Panc1 (cell line): ENCODE data around the gene FGA. TPM values are rescaled to one million over a fixed set of nuclear protein-coding genes. Genes with fewer than 3 reads are reported as not detected.

Source experiments
- ATAC-seq: fragments of 200-7000 bp; cut with Tn5 transposase; 2 replicates; pipeline ENCODE4 v1.9.1; 2020; ENCODE audit warnings: mild to moderate bottlenecking, moderate library complexity
- BruUV-seq: library from RNA; stranded (reverse); fragments of 400-500 nt; replicated peaks from 2 replicates; lab custom pipeline; 2021; lab: Mats Ljungman, UMichigan
- CTCF ChIA-PET: fragments of 300-600 bp; sonication (Branson Sonifier 250); formaldehyde crosslinking; loops from one replicate; lab custom pipeline; 2022; ENCODE audit warnings: antibody characterized with exemption; lab: Charles Lee
- POLR2A ChIA-PET: fragments of 300-600 bp; sonication (Branson Sonifier 250); formaldehyde crosslinking; loops from one replicate; lab custom pipeline; 2022; ENCODE audit warnings: antibody characterized with exemption; lab: Charles Lee
- DNase-seq: peaks from one replicate; pipeline ENCODE4 v3.0.0-alpha.2; 2010; ENCODE audit warnings: low read depth, low spot score
- H3K27ac ChIP-seq: 2 replicates; pipeline ENCODE4 v1.5.1; 2011; ENCODE audit warnings: mild to moderate bottlenecking, low read length, inconsistent platforms
- H3K27me3 ChIP-seq: fragments of 200-500 bp; sonication (Bioruptor generic); 2 replicates; pipeline ENCODE4 v1.6.0; 2014; ENCODE audit warnings: low read length, inconsistent platforms; ENCODE audit not compliant: control insufficient read depth, insufficient read depth
- H3K36me3 ChIP-seq: fragments of 200-500 bp; sonication (Bioruptor generic); 2 replicates; pipeline ENCODE4 v1.5.1; 2014; ENCODE audit warnings: inconsistent platforms, mild to moderate bottlenecking, low read length, moderate library complexity; ENCODE audit not compliant: control insufficient read depth, insufficient read depth
- H3K4me1 ChIP-seq: 2 replicates; pipeline ENCODE4 v1.5.1; 2011; ENCODE audit warnings: inconsistent platforms, mild to moderate bottlenecking, low read length, moderate library complexity; ENCODE audit not compliant: control insufficient read depth, insufficient read depth
- H3K4me3 ChIP-seq, 2 experiments: 2 replicates each; pipeline ENCODE4 v1.5.1; 2011 to 2012; ENCODE audit warnings: low read depth in 2 of 2, low read length in 2 of 2, mild to moderate bottlenecking in 2 of 2, inconsistent platforms in 1 of 2, moderate library complexity in 1 of 2
- H3K9me3 ChIP-seq: fragments of 200-500 bp; sonication (Bioruptor generic); 2 replicates; pipeline ENCODE4 v1.5.1; 2014; ENCODE audit warnings: low read depth, mild to moderate bottlenecking, inconsistent platforms, low read length, moderate library complexity; ENCODE audit not compliant: control insufficient read depth, insufficient read depth
- POLR2AphosphoS5 ChIP-seq: IDR thresholded peaks from 2 replicates; pipeline ENCODE4 v1.6.1; 2012; ENCODE audit warnings: mild to moderate bottlenecking, low read depth, low read length, moderate library complexity
- SIN3A ChIP-seq: IDR thresholded peaks from 2 replicates; pipeline ENCODE4 v1.6.1; 2012; ENCODE audit warnings: low read depth, mild to moderate bottlenecking, low read length, moderate library complexity, borderline replicate concordance; ENCODE audit not compliant: insufficient read depth
- TCF7L2 ChIP-seq: IDR thresholded peaks from 2 replicates; pipeline ENCODE4 v1.6.1; 2011; ENCODE audit warnings: mild to moderate bottlenecking, low read depth, low read length, inconsistent platforms
- in situ Hi-C: cut with HindIII; loops from 2 replicates; pipeline ENCODE4 v1.10.0; 2016; ENCODE audit warnings: low sequenced_read_pairs, low pct_unique_long_range_greater_than_20kb
- intact Hi-C: fragments of 100-400 bp; cut with micrococcal nuclease; formaldehyde crosslinking; loops from one replicate; pipeline ENCODE4 v1.10.0; 2022; ENCODE audit not compliant: unreplicated experiment
- total RNA-seq: library from RNA; stranded (reverse); gene quantifications from one replicate; pipeline ENCODE4 v1.2.1, GENCODE V29; 2021; ENCODE audit not compliant: unreplicated experiment
- TF ChIP-seq, protein P1 (sequence below): fragments of 450-650 bp; IDR thresholded peaks from 2 replicates; pipeline ENCODE4 v1.5.1; 2017; ENCODE audit warnings: mild to moderate bottlenecking
- TF ChIP-seq, protein P2 (sequence below), 2 experiments: IDR thresholded peaks; 2 replicates each; pipeline ENCODE4 v1.6.1; 2011 to 2012; ENCODE audit warnings: low read depth in 2 of 2, control low read depth in 1 of 2, low read length in 1 of 2, mild to moderate bottlenecking in 1 of 2, moderate library complexity in 1 of 2; ENCODE audit not compliant: insufficient read depth in 1 of 2

Gene FGA
- total RNA-seq, 1 experiment from 2014 or later, result 2.7 TPM

DNA sequence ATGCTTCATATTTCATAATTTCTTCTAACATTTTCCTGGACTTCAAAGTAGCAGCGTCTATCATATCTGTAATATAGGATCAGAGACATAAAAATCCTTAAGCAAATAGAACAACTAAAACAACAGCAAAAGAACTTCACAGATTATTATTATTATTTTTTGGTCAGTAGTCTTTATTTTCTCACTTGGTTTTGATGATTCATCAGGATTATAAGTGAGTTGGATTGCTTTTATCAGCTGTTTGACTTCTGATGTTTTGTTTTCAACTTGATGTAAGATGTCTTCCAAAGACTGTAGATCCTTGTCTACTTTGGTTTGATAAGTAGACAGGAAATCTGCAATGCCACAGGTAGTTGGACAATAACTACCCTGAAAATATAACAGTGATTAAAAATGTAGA, 21.3 kb upstream of the FGA start:
- no TSS peak for BruUV-seq
- no peak overlapping the region for H3K27ac ChIP-seq
- POLR2A ChIA-PET, result no interaction called here
- in situ Hi-C loops (no loop called here), intact Hi-C loops (no loop called here)
- DNase-seq, result no peak
- TF ChIP-seq, protein P1, sequence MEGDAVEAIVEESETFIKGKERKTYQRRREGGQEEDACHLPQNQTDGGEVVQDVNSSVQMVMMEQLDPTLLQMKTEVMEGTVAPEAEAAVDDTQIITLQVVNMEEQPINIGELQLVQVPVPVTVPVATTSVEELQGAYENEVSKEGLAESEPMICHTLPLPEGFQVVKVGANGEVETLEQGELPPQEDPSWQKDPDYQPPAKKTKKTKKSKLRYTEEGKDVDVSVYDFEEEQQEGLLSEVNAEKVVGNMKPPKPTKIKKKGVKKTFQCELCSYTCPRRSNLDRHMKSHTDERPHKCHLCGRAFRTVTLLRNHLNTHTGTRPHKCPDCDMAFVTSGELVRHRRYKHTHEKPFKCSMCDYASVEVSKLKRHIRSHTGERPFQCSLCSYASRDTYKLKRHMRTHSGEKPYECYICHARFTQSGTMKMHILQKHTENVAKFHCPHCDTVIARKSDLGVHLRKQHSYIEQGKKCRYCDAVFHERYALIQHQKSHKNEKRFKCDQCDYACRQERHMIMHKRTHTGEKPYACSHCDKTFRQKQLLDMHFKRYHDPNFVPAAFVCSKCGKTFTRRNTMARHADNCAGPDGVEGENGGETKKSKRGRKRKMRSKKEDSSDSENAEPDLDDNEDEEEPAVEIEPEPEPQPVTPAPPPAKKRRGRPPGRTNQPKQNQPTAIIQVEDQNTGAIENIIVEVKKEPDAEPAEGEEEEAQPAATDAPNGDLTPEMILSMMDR, result no peak
- no peak for TF ChIP-seq SIN3A
- no peak for TF ChIP-seq TCF7L2
- no peak for TF ChIP-seq POLR2AphosphoS5
- TF ChIP-seq, protein P2, sequence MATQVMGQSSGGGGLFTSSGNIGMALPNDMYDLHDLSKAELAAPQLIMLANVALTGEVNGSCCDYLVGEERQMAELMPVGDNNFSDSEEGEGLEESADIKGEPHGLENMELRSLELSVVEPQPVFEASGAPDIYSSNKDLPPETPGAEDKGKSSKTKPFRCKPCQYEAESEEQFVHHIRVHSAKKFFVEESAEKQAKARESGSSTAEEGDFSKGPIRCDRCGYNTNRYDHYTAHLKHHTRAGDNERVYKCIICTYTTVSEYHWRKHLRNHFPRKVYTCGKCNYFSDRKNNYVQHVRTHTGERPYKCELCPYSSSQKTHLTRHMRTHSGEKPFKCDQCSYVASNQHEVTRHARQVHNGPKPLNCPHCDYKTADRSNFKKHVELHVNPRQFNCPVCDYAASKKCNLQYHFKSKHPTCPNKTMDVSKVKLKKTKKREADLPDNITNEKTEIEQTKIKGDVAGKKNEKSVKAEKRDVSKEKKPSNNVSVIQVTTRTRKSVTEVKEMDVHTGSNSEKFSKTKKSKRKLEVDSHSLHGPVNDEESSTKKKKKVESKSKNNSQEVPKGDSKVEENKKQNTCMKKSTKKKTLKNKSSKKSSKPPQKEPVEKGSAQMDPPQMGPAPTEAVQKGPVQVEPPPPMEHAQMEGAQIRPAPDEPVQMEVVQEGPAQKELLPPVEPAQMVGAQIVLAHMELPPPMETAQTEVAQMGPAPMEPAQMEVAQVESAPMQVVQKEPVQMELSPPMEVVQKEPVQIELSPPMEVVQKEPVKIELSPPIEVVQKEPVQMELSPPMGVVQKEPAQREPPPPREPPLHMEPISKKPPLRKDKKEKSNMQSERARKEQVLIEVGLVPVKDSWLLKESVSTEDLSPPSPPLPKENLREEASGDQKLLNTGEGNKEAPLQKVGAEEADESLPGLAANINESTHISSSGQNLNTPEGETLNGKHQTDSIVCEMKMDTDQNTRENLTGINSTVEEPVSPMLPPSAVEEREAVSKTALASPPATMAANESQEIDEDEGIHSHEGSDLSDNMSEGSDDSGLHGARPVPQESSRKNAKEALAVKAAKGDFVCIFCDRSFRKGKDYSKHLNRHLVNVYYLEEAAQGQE (IDR thresholded peaks at IDR 0.05; ENCODE audit: insufficient read depth in 1 of 2, low read depth in 2 of 2, low read length in 1 of 2), result no peak
- ATAC-seq, result no peak
- H3K27me3 ChIP-seq, result no peaks in the 10 kb centered on the region
- no peaks in the 10 kb centered on the region for H3K36me3 ChIP-seq
- no peaks in the 10 kb centered on the region for H3K4me1 ChIP-seq
- CTCF ChIA-PET, result no interaction called here
- H3K9me3 ChIP-seq, result no peaks in the 10 kb centered on the region
- H3K4me3 ChIP-seq, result no peak overlapping the region

DNA sequence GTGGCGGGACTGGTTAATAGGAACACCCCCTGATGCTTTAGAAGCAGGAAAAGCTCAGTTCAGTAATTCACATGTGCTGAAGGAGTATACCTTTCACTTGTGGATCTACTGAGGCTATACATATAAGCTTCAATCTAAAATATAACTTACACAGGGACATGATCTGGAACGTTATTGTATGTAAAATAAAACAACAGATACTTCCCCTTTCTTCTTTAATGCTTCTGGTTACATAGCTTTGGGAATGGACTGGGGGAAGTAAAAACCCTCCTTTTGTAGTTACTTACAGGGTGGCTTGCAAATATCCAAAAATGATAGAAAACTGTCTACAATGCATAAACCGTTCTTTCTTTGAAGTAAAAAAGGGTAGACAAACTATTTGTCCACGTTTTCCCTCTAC, 20.0 kb upstream of the FGA start:
- H3K27me3 ChIP-seq, result no peaks in the 10 kb centered on the region
- no TSS peak for BruUV-seq
- in situ Hi-C loops (no loop called here), intact Hi-C loops (no loop called here)
- ATAC-seq (no peak), DNase-seq (no peak)
- TF ChIP-seq, protein P2 (IDR thresholded peaks at IDR 0.05; ENCODE audit: insufficient read depth in 1 of 2, low read depth in 2 of 2, low read length in 1 of 2), result no peak
- TF ChIP-seq TCF7L2 (no peak), POLR2AphosphoS5 (no peak), SIN3A (no peak)
- TF ChIP-seq, protein P1, result no peak
- H3K4me1 ChIP-seq, result no peaks in the 10 kb centered on the region
- POLR2A ChIA-PET, result no interaction called here
- no peaks in the 10 kb centered on the region for H3K9me3 ChIP-seq
- CTCF ChIA-PET, result no interaction called here
- no peak overlapping the region for H3K27ac ChIP-seq
- no peak overlapping the region for H3K4me3 ChIP-seq
- H3K36me3 ChIP-seq, result no peaks in the 10 kb centered on the region
